ENCODE measurements around the gene TMOD1. TPM values are rescaled to one million over a fixed set of nuclear protein-coding genes. Genes with fewer than 3 reads are reported as not detected.

Gene TMOD1
- total and polyA plus RNA-seq, 2 of the 8 experiments (the other 6 are each of a cell fraction or from before 2014, with no cell fraction given) = 0.17 to 0.88 TPM

DNA sequence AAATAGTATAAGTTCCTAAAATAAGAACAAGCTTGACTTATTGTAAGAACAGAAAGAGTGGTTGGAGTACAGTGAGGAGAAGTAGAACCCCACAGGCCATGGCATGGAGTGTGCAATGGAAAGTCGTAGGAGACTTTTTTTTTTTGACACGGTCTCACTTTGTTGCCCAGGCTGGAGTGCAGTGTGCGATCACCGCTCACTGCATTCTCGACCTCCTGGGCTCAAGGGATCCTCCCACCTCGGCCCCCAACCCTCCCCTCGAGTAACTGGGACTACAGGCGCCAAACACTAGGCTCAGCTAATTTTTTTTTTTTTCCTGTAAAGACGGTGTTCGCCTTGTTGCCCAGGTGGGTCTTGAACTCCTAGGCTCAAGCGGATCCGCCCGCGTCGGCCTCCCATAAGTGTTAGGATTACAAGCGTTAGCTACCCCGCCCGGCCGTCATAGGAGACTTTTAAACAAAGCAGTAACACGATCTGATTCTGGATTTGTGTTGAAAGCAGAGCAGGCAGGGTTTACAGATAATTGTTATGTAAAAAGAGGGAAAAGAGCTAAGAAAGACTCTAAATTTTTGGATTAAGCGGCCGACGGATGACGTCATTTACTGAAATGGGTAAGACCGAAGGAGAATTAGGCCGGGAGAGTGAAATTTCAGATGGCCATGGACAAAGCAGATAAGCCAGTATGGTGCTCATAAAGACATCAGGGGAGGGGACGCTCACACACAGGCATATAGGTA, 130.9 kb downstream of the TMOD1 start (continued):
- TF ChIP-seq PHF8 (conservative IDR thresholded peaks at IDR 0.05; ENCODE audit: low read depth, low read length) (peak; percentile 2; the same call in 1 of the 2 replicates), RBBP5 (IDR thresholded peaks at IDR 0.05; ENCODE audit: borderline replicate concordance, low read depth, low read length) (peak; percentile 25; the same call in 1 of the 2 replicates), KDM5A (IDR thresholded peaks at IDR 0.05; ENCODE audit: low read length) (no peak), POLR2AphosphoS5 (IDR thresholded peaks at IDR 0.05; ENCODE audit: low read depth, low read length) (no peak), RAD21 (IDR thresholded peaks at IDR 0.05 in 1 of 2, conservative IDR thresholded peaks at IDR 0.05 in 1 of 2; ENCODE audit: low read depth in 2 of 2, low read length in 2 of 2) (no peak), JUN (IDR thresholded peaks at IDR 0.05; ENCODE audit: low read depth, low read length) (peak; percentile 90), SP4 (IDR thresholded peaks at IDR 0.05; ENCODE audit: low read length) (0 out of 2 replicates have a peak, but pooled peaks have one; percentile 1), CREB1 (IDR thresholded peaks at IDR 0.05) (peak; percentile 66; the same call in 1 of the 2 replicates)

Measured in H1 (cell line).